Astrocyte of the cerebellum (primary cell): Measurements from ENCODE around the gene PDGFRA.

Experiments used
- DNase-seq: peaks from one replicate; pipeline ENCODE4 v3.0.0-alpha.2; 2011; ENCODE audit warnings: low read depth
- H3K4me3 ChIP-seq: 2 replicates; pipeline ENCODE4 v1.5.1; 2011; ENCODE audit warnings: mild to moderate bottlenecking, low read depth, low read length, moderate library complexity
- in situ Hi-C: cut with HindIII; loops from 2 replicates; pipeline ENCODE4 v1.10.0; 2017; ENCODE audit warnings: low sequenced_read_pairs
- TF ChIP-seq, protein P1 (sequence below): IDR thresholded peaks from 2 replicates; pipeline ENCODE4 v1.5.1; 2012; ENCODE audit warnings: low read length, low read depth, moderate library complexity, mild to moderate bottlenecking; ENCODE audit errors: missing control alignments

PDGFRA gene

DNA sequence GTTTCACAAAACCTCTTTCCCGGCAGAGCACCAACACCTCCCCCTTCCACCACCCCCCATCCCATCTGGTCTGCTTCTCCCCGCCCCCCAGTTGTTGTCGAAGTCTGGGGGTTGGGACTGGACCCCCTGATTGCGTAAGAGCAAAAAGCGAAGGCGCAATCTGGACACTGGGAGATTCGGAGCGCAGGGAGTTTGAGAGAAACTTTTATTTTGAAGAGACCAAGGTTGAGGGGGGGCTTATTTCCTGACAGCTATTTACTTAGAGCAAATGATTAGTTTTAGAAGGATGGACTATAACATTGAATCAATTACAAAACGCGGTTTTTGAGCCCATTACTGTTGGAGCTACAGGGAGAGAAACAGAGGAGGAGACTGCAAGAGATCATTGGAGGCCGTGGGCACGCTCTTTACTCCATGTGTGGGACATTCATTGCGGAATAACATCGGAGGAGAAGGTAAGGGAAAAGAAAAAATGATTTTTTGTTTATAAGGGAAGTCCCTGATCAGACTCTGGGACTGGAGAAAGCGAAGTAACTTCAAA lies at the start of gene PDGFRA:
TSS of gene PDGFRA (plus strand) at position 333 of the 541 bp plus-strand sequence. CDS start 29,476 bp downstream, outside the sequence.
- TF ChIP-seq, protein P1, sequence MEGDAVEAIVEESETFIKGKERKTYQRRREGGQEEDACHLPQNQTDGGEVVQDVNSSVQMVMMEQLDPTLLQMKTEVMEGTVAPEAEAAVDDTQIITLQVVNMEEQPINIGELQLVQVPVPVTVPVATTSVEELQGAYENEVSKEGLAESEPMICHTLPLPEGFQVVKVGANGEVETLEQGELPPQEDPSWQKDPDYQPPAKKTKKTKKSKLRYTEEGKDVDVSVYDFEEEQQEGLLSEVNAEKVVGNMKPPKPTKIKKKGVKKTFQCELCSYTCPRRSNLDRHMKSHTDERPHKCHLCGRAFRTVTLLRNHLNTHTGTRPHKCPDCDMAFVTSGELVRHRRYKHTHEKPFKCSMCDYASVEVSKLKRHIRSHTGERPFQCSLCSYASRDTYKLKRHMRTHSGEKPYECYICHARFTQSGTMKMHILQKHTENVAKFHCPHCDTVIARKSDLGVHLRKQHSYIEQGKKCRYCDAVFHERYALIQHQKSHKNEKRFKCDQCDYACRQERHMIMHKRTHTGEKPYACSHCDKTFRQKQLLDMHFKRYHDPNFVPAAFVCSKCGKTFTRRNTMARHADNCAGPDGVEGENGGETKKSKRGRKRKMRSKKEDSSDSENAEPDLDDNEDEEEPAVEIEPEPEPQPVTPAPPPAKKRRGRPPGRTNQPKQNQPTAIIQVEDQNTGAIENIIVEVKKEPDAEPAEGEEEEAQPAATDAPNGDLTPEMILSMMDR, result no peak
- H3K4me3 ChIP-seq, result peak within 1 kb of the TSS; percentile 69
- in situ Hi-C loops, result no loop called here
- peak; percentile 65 for DNase-seq

DNA sequence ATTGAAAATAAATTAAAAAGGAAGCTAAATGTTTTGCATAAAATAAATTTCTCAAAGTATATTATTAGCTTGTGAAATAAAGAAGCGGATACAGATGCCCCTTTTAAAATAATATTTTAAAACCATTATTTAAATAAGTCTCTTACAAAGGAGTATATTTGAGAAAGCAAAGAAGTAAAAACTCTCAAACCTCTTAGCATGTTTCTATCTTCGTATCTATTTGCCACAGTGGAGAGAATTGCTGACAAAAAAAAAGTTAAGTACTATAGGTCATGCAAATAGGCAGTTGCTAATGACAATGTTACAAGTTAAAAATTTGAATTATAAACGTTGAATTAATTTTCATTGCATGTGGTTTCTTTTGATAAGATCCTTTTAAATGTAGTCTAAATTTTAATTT lies 44.5 kb upstream of the PDGFRA start:
- H3K4me3 ChIP-seq, result no peak overlapping the region
- TF ChIP-seq, protein P1, result no peak
- in situ Hi-C loops, result no loop called here
- no peak for DNase-seq

DNA sequence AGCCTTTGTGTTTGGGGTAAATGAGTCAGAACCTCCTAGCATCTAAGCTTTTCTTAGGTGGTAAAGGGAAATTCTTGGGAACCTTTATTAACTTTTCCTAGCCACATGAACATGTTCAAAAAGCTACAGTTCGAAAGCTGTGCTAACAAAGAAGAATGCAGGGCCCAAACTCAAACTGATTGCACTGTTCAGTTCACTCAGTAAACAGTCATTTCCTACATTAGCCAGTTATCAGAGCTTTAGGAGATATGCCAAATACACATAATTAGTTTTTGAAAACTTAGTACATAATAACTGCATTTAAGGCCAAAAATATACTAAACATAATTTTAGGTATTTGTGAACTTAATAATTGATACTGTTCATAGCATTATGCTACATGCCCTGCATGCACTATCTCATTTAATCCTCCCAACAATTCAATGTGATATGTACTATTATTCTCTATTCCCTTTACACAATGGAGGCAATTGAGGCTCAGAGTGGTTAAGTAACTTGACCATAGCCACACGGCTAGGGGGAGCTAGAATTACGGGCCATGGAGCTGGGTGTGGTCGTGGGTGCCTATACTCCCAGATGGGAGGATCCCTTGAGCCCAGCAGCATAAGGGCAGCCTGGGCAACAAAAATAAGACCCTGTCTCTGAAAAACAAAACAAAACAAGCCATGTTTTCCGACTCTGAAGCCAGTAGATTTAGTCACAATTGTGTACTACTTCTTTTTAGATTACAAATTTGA lies 43.9 kb upstream of the PDGFRA start:
- DNase-seq, result no peak
- TF ChIP-seq, protein P1, result no peak
- in situ Hi-C loops, result no loop called here
- no peak overlapping the region for H3K4me3 ChIP-seq

DNA sequence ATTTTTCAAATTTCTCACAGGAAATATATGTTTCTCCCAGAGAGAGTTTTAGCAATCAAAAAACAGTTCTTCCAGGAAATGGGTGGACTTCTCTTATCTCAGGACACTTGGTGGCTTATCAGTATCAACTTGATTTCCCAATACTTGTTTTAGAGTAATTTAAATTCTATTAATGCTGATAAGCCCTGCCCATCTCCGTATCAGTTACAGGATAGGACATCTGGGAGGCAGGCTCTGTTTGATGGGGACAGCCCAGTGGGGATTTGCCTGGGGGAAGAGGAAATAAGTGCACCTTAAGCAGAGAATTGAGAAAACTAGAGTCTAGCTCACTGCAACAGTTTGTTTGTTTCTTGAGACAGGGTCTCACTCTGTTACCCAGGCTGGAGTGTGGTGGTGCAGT lies 43.2 kb upstream of the PDGFRA start:
- no peak overlapping the region for H3K4me3 ChIP-seq

DNA sequence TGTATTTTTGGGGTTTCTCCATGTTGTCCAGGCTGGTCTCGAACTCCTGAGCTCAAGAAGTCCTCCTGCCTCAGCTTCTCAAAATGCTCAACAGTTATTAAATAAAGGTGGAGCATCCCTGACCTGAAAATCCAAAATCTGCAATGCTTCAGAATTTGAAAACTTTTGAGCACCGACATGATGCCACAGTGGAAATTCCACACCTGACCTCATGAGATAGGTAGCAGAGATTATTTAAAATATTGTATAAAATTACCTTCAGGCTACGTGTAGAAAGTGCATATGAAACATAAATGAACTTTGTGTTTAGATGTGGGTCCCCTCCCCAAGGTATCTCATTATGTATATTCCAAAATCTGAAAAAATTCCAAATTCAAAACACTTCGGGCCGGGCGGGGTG lies 42.7 kb upstream of the PDGFRA start:
- TF ChIP-seq, protein P1, result no peak
- no peak overlapping the region for H3K4me3 ChIP-seq
- no peak for DNase-seq
- in situ Hi-C loops, result no loop called here

More for the DNA sequence above, 43.2 kb upstream of the PDGFRA start:
- TF ChIP-seq, protein P1, result no peak
- DNase-seq, result no peak
- in situ Hi-C loops, result no loop called here

DNA sequence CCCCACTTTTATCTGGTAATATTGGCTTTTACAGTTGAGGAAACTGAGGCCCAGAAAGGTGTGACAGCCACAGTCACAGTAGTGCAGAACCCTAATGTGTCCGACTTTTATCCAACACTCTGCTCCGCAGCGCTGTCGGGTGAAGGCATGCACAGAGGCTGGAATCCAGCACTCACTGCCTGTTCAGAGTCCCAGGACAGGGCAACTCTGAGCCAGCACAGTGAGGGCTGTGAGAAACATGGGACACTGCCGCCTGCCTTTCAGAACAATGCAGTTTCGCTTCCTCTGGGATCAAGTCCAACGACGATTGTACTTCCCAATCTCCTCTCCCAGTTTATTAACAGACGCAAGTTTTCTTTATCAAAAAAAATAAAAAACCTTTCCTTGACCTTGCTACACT lies 41.9 kb upstream of the PDGFRA start:
- in situ Hi-C loops, result no loop called here
- TF ChIP-seq, protein P1, result no peak
- no peak overlapping the region for H3K4me3 ChIP-seq
- no peak for DNase-seq
